Measurements from ENCODE around the gene SNX12. TPM values are rescaled to one million over a fixed set of nuclear protein-coding genes. Genes with fewer than 3 reads are reported as not detected.

SNX12 gene
- total and polyA plus RNA-seq, 2 of the 4 experiments (the other 2 are of a cell fraction) = 59.9 to 63.0 TPM

DNA sequence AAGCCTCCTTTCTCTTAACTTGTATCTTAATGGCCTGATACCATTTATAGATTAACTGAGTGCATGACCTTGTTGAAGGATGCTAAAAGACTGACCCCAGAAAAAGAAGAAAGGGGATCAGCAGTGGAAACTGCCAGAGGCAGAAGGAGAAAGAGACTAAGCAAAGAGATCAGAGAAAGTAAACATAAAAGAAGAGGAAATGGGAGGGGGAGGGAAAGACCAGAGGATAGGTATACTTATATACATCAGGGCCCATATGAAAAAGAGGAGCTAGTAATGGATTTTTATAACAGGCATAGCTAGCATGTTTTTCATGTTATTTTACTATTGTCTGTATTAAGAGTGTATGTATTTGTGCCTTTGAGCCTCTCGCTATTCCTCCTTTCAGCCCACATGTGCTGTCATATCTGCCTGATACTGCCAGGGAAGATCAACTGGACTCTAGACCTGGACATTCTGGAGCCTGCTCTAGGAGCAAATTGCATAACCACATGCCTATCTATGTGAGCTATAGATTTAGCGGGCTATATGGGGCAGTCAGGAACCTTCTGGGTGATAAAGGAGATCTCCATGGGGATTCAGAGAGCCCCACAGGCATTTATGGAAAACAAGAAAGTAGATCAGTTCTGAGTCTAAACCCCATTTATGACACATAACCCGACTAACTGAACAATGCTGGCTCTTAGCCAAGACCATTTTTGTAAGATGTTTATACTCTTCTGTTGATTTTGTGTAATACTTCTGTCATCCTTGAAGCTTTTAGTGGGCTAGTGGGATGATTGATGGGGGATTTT is 13.4 kb upstream of the SNX12 start:
- Histone ChIP-seq H2BK15ac (ENCODE audit: low read depth, low read length) (no peak overlapping the region), H3K9me1 (ENCODE audit: insufficient read depth, low read length) (no peaks in the 10 kb centered on the region), H4K5ac (ENCODE audit: low read depth, low read length) (no peak overlapping the region), H4K91ac (ENCODE audit: insufficient read depth, low read depth, low read length) (no peak overlapping the region), H3K4ac (ENCODE audit: low read depth, low read length) (no peak overlapping the region), H3K18ac (ENCODE audit: low read depth, low read length) (no peak overlapping the region), H3K79me1 (ENCODE audit: low read depth in 1 of 2, low read length in 2 of 2) (no peaks in the 10 kb centered on the region), H3K14ac (replicated peaks; ENCODE audit: low read depth, low read length) (no peak overlapping the region), H3K4me1 (ENCODE audit: control insufficient read depth, insufficient read depth, low read length) (no peaks in the 10 kb centered on the region), H2AK9ac (replicated peaks; ENCODE audit: low read depth, low read length, poor library complexity) (no peak overlapping the region), H3K27ac (ENCODE audit: insufficient read depth, low read length) (no peak overlapping the region), H2AFZ (replicated peaks; ENCODE audit: low read length, poor library complexity) (no peak overlapping the region), H4K8ac (ENCODE audit: low read depth in 2 of 2, low read length in 2 of 2) (no peak overlapping the region), H2BK5ac (ENCODE audit: low read depth, low read length, poor library complexity, severe bottlenecking) (no peak overlapping the region), H2BK20ac (ENCODE audit: low read depth, low read length) (no peak overlapping the region), H2BK120ac (ENCODE audit: low read depth, low read length) (no peak overlapping the region), H3K36me3 (ENCODE audit: control insufficient read depth, insufficient read depth, low read length) (no peaks in the 10 kb centered on the region), H3K9me3 (ENCODE audit: control insufficient read depth, insufficient read depth, low read length) (no peaks in the 10 kb centered on the region), H3K4me3 (ENCODE audit: insufficient read depth, low read depth, low read length) (no peak overlapping the region), H3K9ac (ENCODE audit: low read depth, low read length) (no peak overlapping the region), H3K23ac (ENCODE audit: low read depth, low read length) (no peak overlapping the region), H4K20me1 (ENCODE audit: insufficient read depth, low read length) (no peaks in the 10 kb centered on the region), H2AK5ac (ENCODE audit: low read depth, low read length) (no peak overlapping the region), H3K4me2 (ENCODE audit: low read depth, low read length) (no peak overlapping the region), H3K56ac (ENCODE audit: extremely low read depth, insufficient read depth, low read length) (no peak overlapping the region), H3K27me3 (ENCODE audit: control insufficient read depth, insufficient read depth, low read length) (peaks cover 6% of the 10 kb centered on the region)
- intact Hi-C loops (cut with micrococcal nuclease) (no loop called here), in situ Hi-C loops (cut with MboI; ENCODE audit: low sequenced_read_pairs) (no loop called here), dilution Hi-C loops (cut with HindIII; ENCODE audit: low sequenced_read_pairs, unreplicated experiment) (no loop called here)
- ChIA-PET CTCF (no interaction called here), POLR2A (ENCODE audit: unreplicated experiment) (no interaction called here)
- WGBS, 2 experiments (ENCODE audit: extremely low coverage in 2 of 2, insufficient read length in 1 of 2) = no CpG with 5 or more reads among the region's 3 CpGs
- no TSS peak for BruUV-seq (replicated peaks)
- DNase-seq (peak; percentile 45), ATAC-seq (ENCODE audit: low read depth) (no peak)
- TF ChIP-seq SMC3 (IDR thresholded peaks at IDR 0.05; ENCODE audit: low read depth, low read length) (no peak), CHD1 (IDR thresholded peaks at IDR 0.05; ENCODE audit: low read depth, low read length) (no peak), MAZ (IDR thresholded peaks at IDR 0.05; ENCODE audit: borderline replicate concordance, low read depth, low read length) (no peak), POLR2A (IDR thresholded peaks at IDR 0.05; ENCODE audit: low read depth, low read length) (no peak), CEBPB (IDR thresholded peaks at IDR 0.05; ENCODE audit: low read depth, low read length) (no peak)
